ENCODE results near the gene CLCN2. TPM values are rescaled to one million over a fixed set of nuclear protein-coding genes. Genes with fewer than 3 reads are reported as not detected.

Gene CLCN2
- total RNA-seq, 1 donor from 2014 or later = 9.0 TPM

DNA sequence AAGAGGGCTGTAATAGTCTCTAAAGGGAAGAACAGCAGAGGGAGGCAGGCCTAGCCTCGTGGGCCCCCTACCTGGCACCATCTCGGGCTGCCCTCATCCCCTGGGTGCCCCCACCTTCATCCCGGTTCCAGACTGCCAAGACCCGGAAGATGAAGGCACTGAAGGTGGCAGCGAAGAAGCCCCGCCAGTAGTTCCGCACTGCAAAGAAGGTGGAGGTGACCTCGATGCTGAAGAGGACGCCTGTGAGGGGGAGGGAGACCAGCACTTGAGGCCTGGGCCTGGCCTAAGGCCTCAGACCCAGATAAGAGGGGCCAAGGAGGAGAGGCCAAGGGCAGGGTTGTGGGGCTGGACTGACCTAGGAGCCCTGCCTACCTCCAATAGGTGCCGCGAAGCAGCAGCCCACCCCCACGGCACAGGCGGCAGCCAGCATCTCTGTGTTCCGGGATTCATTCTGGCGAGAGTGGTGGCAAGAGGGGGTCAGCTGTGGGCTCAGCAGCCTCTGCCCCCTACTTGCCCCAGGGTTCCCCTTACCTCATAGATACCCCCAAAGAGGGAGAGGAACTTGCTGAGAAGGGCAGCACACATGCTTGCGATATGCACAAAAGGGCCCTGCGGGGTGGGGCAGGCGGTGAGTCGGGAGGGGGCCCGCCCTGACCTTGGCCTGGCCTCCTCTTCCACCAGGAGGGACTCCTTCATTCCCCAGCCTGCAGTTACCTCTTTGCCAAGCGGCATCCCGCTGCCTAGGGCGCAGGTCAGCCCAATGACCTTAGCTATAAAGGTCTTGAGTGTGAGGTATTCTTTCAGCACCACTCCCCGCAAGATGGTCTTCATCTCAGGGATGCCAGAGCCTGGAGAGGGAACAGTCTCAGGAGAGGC, 3.9 kb downstream of the CLCN2 start:
- no peaks in the 10 kb centered on the region for H3K9me3 ChIP-seq (ENCODE audit: insufficient read depth, low read depth, low read length)
- H3K27ac ChIP-seq (ENCODE audit: low read depth, low read length) = no peak overlapping the region
- Mint-ChIP-seq H3K9me3 (ENCODE audit: unreplicated experiment) (no peaks in the 10 kb centered on the region), H3K27ac (ENCODE audit: unreplicated experiment) (no peak overlapping the region), H3K27me3 (ENCODE audit: low read depth, unreplicated experiment) (no peaks in the 10 kb centered on the region), H3K4me1 (ENCODE audit: low read depth, unreplicated experiment) (peaks cover 16% of the 10 kb centered on the region), H3K36me3 (ENCODE audit: low read depth, unreplicated experiment) (peaks cover 11% of the 10 kb centered on the region), H3K4me3 (ENCODE audit: unreplicated experiment) (no peak overlapping the region)
- peaks cover 8% of the 10 kb centered on the region for H3K4me1 ChIP-seq (ENCODE audit: insufficient read depth, low read length)
- FAIRE-seq = no peak
- H3K79me2 ChIP-seq (ENCODE audit: insufficient read depth, low read length) = peaks cover 11% of the 10 kb centered on the region
- H4K20me1 ChIP-seq (ENCODE audit: insufficient read depth, low read length) = peaks cover 18% of the 10 kb centered on the region
- no peak for DNase-seq (ENCODE audit: low read depth)
- no peak overlapping the region for H3K4me3 ChIP-seq (ENCODE audit: insufficient read depth, low read depth, low read length)
- H3K4me2 ChIP-seq (ENCODE audit: low read length) = no peak overlapping the region
- H3K9ac ChIP-seq (ENCODE audit: low read length) = no peak overlapping the region
- H3K27me3 ChIP-seq (ENCODE audit: insufficient read depth, low read length) = no peaks in the 10 kb centered on the region
- no peak overlapping the region for H2AFZ ChIP-seq (ENCODE audit: low read depth, low read length)
- TF ChIP-seq EZH2 (IDR thresholded peaks at IDR 0.05; ENCODE audit: insufficient read depth, low read length) = no peak
- TF ChIP-seq, protein P1, sequence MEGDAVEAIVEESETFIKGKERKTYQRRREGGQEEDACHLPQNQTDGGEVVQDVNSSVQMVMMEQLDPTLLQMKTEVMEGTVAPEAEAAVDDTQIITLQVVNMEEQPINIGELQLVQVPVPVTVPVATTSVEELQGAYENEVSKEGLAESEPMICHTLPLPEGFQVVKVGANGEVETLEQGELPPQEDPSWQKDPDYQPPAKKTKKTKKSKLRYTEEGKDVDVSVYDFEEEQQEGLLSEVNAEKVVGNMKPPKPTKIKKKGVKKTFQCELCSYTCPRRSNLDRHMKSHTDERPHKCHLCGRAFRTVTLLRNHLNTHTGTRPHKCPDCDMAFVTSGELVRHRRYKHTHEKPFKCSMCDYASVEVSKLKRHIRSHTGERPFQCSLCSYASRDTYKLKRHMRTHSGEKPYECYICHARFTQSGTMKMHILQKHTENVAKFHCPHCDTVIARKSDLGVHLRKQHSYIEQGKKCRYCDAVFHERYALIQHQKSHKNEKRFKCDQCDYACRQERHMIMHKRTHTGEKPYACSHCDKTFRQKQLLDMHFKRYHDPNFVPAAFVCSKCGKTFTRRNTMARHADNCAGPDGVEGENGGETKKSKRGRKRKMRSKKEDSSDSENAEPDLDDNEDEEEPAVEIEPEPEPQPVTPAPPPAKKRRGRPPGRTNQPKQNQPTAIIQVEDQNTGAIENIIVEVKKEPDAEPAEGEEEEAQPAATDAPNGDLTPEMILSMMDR (IDR thresholded peaks at IDR 0.05; ENCODE audit: insufficient read depth, low read depth, low read length) = no peak
- no peaks in the 10 kb centered on the region for H3K36me3 ChIP-seq (ENCODE audit: insufficient read depth, low read length)

DNA sequence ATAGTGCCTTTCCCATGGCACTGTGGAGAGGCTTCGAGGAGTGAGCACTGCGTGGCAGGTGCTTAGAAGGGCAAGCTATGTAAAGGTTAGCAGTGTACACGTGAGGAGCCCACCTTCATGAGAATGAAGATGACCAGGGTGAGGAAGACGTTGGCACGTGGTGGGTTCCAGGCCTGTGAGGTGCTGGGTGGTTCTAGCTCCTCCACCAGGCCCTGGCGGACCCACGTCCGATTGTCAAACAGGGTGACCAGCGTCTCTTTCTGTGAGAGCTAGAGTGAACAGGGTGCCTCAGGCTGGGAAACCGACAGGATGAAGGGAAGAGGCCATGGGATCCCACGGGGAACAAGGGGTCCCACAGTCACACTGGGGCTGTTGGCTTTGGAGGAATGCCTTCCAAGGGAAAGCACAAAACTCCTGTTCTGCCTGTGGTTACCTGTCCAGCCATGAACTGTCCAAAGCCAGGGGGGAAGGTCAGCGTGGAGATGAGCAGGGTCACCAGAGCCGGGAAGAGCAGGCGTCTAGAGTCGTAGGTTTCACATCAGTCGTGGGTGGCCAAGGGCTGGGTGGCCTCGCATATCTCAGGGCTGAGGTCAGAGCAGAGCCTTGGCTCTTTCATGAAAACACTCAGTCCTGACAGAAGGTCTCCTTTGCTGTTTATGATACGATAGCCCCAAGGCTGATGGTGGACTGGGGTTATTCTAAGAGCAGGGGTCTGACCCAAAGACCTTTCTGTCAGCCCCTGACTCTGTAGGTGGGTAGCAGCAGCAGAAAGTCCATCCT, 6.0 kb downstream of the CLCN2 start:
- Histone ChIP-seq H4K20me1 (ENCODE audit: insufficient read depth, low read length) (peaks cover 18% of the 10 kb centered on the region), H2AFZ (ENCODE audit: low read depth, low read length) (no peak overlapping the region), H3K79me2 (ENCODE audit: insufficient read depth, low read length) (peaks cover 6% of the 10 kb centered on the region), H3K27ac (ENCODE audit: low read depth, low read length) (no peak overlapping the region), H3K9ac (ENCODE audit: low read length) (no peak overlapping the region), H3K36me3 (ENCODE audit: insufficient read depth, low read length) (no peaks in the 10 kb centered on the region), H3K9me3 (ENCODE audit: insufficient read depth, low read depth, low read length) (no peaks in the 10 kb centered on the region), H3K4me2 (ENCODE audit: low read length) (no peak overlapping the region), H3K27me3 (ENCODE audit: insufficient read depth, low read length) (no peaks in the 10 kb centered on the region), H3K4me1 (ENCODE audit: insufficient read depth, low read length) (peaks cover 3% of the 10 kb centered on the region), H3K4me3 (ENCODE audit: insufficient read depth, low read depth, low read length) (no peak overlapping the region)
- DNase-seq (ENCODE audit: low read depth) (no peak), FAIRE-seq (no peak)
- Mint-ChIP-seq H3K4me3 (ENCODE audit: unreplicated experiment) (peak overlapping the region; percentile 45), H3K27me3 (ENCODE audit: low read depth, unreplicated experiment) (no peaks in the 10 kb centered on the region), H3K4me1 (ENCODE audit: low read depth, unreplicated experiment) (peaks cover 22% of the 10 kb centered on the region), H3K9me3 (ENCODE audit: unreplicated experiment) (no peaks in the 10 kb centered on the region), H3K27ac (ENCODE audit: unreplicated experiment) (no peak overlapping the region), H3K36me3 (ENCODE audit: low read depth, unreplicated experiment) (peaks cover 16% of the 10 kb centered on the region)
- TF ChIP-seq, protein P1 (IDR thresholded peaks at IDR 0.05; ENCODE audit: insufficient read depth, low read depth, low read length) = no peak
- no peak for TF ChIP-seq EZH2 (IDR thresholded peaks at IDR 0.05; ENCODE audit: insufficient read depth, low read length)

Measured in astrocyte (in vitro differentiated cells and primary cell).